Subcutaneous adipose tissue (tissue), 4 donors: ENCODE results near the gene VIPAS39. TPM values are rescaled to one million over a fixed set of nuclear protein-coding genes. Genes with fewer than 3 reads are reported as not detected.

Experiments
- small RNA-seq: library from RNA; depleted of rRNA; stranded (forward); fragments of <200 nt; gene quantifications from one replicate; pipeline ENCODE3, GENCODE V24; 2016
- total RNA-seq, 4 donors: library from RNA; depleted of rRNA; stranded (reverse); fragments of >200 nt; gene quantifications; one replicate each; pipeline ENCODE4 v1.1.0, GENCODE V29; 2016
- TF ChIP-seq, protein P1 (sequence below): fragments of 450-650 bp; IDR thresholded peaks from one replicate; pipeline ENCODE4 v1.5.1; 2016; ENCODE audit warnings: low read depth, mild to moderate bottlenecking, control low read depth, antibody characterized with exemption, moderate library complexity

Gene VIPAS39
- total RNA-seq, 4 donors from 2014 or later, result 18.1 to 27.1 (median 24.3) TPM

GRCh38 chr14:77400216-77400615 lies 57.2 kb downstream of the VIPAS39 start:
- TF ChIP-seq, protein P1, sequence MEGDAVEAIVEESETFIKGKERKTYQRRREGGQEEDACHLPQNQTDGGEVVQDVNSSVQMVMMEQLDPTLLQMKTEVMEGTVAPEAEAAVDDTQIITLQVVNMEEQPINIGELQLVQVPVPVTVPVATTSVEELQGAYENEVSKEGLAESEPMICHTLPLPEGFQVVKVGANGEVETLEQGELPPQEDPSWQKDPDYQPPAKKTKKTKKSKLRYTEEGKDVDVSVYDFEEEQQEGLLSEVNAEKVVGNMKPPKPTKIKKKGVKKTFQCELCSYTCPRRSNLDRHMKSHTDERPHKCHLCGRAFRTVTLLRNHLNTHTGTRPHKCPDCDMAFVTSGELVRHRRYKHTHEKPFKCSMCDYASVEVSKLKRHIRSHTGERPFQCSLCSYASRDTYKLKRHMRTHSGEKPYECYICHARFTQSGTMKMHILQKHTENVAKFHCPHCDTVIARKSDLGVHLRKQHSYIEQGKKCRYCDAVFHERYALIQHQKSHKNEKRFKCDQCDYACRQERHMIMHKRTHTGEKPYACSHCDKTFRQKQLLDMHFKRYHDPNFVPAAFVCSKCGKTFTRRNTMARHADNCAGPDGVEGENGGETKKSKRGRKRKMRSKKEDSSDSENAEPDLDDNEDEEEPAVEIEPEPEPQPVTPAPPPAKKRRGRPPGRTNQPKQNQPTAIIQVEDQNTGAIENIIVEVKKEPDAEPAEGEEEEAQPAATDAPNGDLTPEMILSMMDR, result no peak

- TF ChIP-seq, protein P1, result no peak
These were observed 67.2 kb downstream of the VIPAS39 start for GRCh38 chr14:77390188-77390587.

DNA sequence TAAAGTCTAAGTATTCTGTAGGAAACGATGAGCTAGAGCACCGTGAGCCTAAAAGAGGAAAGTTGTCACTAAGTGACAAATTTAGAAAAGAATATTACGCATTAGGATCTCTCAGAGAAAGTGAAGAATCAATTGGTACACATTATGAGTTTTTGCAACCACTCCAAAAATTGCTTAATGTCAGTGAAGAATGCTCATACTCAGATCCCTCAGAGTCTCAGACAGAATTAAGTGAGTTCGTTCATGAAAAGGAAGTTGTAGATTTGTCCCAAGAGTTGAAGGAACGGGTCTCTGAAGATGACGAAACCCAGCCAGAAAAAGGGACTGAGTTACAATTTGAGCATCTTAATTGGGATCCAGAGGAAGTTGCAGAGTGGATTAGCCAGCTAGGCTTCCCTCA lies 78.7 kb downstream of the VIPAS39 start:
- TF ChIP-seq, protein P1, result no peak

DNA sequence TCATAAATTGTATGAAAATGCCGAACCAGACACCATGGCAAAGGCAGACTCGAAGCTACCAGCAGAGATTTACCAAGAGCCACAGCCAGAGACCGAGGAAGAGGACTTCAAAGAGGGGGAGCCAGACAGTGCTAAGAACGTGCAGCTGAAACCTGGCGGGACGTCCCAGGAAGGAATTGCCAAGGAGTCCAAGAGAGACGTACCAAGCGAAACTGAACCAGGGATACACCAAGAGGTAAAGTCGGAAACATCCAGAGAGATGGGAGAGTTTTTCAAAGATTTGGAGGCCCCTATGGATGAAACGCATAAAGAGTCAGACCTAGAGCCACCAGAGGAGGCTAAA lies 79.9 kb downstream of the VIPAS39 start:
- TF ChIP-seq, protein P1, result no peak

- TF ChIP-seq, protein P1, result no peak
These were observed 80.5 kb downstream of the VIPAS39 start, which contains the start of the genes SAMD15 and TMED8 for GRCh38 chr14:77376771-77377501. TSS of gene SAMD15 (plus strand) at chr14:77377379. CDS start at chr14:77377419, 40 bp downstream. TSS of gene TMED8 (minus strand) at chr14:77377094. CDS start at chr14:77377053, 41 bp downstream.

Small RNA genes lying within 50 kb of the gene (small RNA-seq; reads per million reads assigned to genes)
- not detected for gene RF00404

Other genes starting within 250 kb of the VIPAS39 start
- gene NGB, start 186.4 kb downstream of the VIPAS39 start, total RNA-seq, result not detected
- gene POMT2, start 136.7 kb downstream of the VIPAS39 start, total RNA-seq, result 10 to 100 TPM in 3 of 4 donors, 1 to 10 TPM in 1; 6.2 to 33.0 (median 13.9) TPM
- gene GSTZ1, start 136.6 kb downstream of the VIPAS39 start, total RNA-seq, result 10 to 100 TPM in 3 of 4 donors, 1 to 10 TPM in 1; 6.5 to 52.4 (median 24.3) TPM
- 10 to 100 TPM in 2 of 4 donors, 1 to 10 TPM in 2; 9.2 to 14.3 (median 11.6) TPM for gene TMED8, start 80.5 kb downstream of the VIPAS39 start, total RNA-seq
- gene SAMD15, start 80.2 kb downstream of the VIPAS39 start, total RNA-seq, result 1 to 10 TPM in 1 of 4 donors, under 1 TPM in 2, not detected in 1; 0.51 to 1.7 (median 0.88) TPM
- gene NOXRED1, start 34.1 kb downstream of the VIPAS39 start, total RNA-seq, result under 1 TPM in 2 of 4 donors, not detected in 2; 0.22 to 0.51 TPM
- gene AHSA1, start 492 bp upstream of the VIPAS39 start, total RNA-seq, result 100 to 1,000 TPM in 1 of 4 donors, 10 to 100 TPM in 3; 78.7 to 114 (median 84.9) TPM
- gene ISM2, start 41.2 kb upstream of the VIPAS39 start, total RNA-seq, result under 1 TPM in 1 of 4 donors, not detected in 3; 0.16 TPM
- gene SPTLC2, start 159.0 kb upstream of the VIPAS39 start, total RNA-seq, result 10 to 100 TPM; 48.1 to 61.8 (median 56.3) TPM